Epithelial cell of prostate (primary cell): ENCODE measurements around the gene SPATA25.

ENCODE experiments used
- DNase-seq: peaks from one replicate; pipeline ENCODE4 v3.0.0-alpha.2; 2011; ENCODE audit warnings: low read depth, low spot score
- H3K27ac ChIP-seq: fragments of 450-650 bp; 2 replicates; pipeline ENCODE4 v1.5.1; 2017; ENCODE audit warnings: mild to moderate bottlenecking

Gene SPATA25

GRCh38 chr20:45845452-45845851 lies 42.0 kb downstream of the SPATA25 start:
- DNase-seq: no peak

GRCh38 chr20:45843506-45843905 lies 43.9 kb downstream of the SPATA25 start:
- no peak for DNase-seq
- H3K27ac ChIP-seq: no peak overlapping the region

More at GRCh38 chr20:45845452-45845851, 42.0 kb downstream of the SPATA25 start:
- H3K27ac ChIP-seq: no peak overlapping the region

DNA sequence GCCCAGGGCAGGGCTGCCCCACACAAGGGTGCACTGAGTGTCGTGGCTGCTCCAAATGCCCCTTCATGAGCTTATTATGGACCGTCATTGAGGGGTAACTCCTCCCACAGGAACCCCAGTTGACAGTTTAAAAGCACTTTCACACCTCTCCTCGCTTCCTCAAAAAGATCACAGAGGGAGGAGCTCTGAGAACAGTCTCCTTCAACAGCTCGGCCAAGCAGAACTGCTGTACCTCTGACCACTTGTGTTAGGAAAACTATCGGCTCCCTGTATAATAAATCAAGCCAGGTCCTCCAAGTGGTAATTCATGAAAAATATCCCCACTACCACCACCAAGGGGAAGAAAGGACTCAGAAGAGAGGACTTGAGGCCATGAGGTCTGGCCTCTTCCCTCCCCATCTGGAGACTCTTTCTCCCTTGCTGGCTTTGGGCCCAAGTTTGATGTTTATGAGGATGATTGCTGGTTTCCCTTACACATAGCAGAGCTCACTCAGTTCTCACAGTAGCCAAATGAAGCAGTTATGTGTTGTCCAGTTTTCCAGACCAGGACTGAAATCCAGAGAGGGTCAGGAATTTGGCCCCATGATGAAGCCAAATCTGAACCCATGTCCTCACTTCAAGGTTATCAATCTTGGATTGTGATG lies 45.1 kb downstream of the SPATA25 start:
- DNase-seq: no peak
- H3K27ac ChIP-seq: no peak overlapping the region

- no peak for DNase-seq
- H3K27ac ChIP-seq: no peak overlapping the region
These were observed 45.9 kb downstream of the SPATA25 start for GRCh38 chr20:45841407-45842129.

- no peak for DNase-seq
- H3K27ac ChIP-seq: no peak overlapping the region
These were observed 46.7 kb downstream of the SPATA25 start for GRCh38 chr20:45840700-45841198.

DNA sequence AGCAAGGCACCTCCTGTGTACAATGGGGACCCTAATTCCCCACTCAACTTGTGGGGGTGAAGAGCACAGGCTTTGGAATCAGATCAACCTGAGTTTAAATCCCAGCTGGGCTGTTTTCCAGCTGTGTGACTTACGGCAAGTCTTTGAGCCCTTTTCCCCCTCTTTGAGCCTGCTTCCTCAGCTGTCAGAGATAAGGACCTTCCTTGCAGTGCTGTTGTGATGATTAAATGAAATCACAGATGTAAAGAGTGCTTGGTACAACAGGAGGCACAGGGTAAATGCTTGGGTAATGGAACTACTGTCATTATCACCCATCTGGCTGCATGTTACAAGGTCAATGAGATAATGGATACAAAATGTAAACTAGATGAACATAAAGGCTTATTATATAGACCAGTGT lies 50.6 kb downstream of the SPATA25 start:
- DNase-seq: no peak
- H3K27ac ChIP-seq: no peak overlapping the region
